DMS 273 (cell line): ENCODE results near the gene ADPRS.

ENCODE experiments used
- DNase-seq: peaks from one replicate; lab custom pipeline; 2025; ENCODE audit not compliant: unreplicated experiment; lab: John Stamatoyannopoulos, UW

The ADPRS gene

DNA sequence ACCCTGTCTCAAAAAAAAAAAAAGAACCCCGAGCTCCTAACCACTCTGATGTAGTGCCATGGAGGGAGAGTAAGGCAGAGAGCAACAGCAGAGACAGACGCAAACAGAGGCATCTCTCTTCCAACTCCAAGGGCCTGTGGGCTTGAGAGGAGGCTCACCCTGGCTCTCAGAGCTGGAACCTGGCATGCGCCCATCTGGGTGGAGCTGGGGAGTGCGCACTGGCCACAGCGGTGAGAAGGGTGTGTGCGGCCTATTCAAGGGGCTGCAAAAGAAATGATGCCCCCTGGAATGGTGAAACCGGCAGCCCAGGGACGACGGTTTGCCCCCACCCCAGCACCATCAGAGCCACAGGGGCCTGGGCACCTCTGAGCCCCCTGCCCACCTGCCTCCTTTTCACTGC is 18.7 kb downstream of the ADPRS start:
- DNase-seq: no peak

- no peak for DNase-seq
These were observed 19.6 kb downstream of the ADPRS start for GRCh38 chr1:36108314-36108713.

GRCh38 chr1:36109041-36109679 is 20.5 kb downstream of the ADPRS start:
- DNase-seq: no peak

DNA sequence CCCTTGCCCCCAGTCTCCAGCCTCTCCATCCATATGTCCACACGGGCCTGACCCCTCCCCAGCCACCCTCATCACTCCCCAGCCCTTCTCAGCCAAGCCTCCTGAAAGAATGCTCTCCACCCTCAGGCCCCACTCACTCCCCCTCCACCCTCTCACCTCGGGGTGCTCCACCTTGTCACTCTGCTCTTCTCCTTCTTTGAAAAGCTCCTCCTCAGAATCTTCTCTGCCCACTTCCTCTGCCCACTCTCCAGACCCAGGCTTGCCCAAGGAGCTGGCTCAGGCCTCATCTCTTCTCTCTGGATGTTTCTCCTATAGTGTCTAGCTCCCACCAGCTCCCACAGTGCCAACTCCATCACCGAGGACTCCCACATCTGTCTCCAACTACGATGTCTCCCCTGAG is 22.5 kb downstream of the ADPRS start:
- no peak for DNase-seq

- DNase-seq: no peak
These were observed 24.1 kb downstream of the ADPRS start for GRCh38 chr1:36112823-36113222.

DNA sequence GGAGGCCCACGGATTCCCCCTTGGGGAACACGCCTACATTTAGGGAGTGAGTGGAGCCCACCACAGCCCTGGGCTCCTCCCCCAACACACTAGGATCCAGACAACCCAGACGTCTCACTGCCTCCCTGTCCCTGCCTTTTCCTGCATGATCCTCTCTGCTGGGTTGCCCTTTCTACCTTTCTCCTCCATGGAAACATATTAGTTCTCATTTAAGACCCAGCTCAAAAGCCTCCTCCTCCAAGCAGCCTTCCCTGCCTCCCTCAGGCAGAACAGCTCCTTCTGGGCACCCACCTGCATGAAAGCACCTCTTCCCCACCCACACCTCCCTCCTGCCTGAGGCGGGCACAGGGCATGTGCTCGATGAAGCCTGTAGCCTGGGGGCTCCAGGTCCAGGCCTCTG is 25.7 kb downstream of the ADPRS start:
- no peak for DNase-seq

DNA sequence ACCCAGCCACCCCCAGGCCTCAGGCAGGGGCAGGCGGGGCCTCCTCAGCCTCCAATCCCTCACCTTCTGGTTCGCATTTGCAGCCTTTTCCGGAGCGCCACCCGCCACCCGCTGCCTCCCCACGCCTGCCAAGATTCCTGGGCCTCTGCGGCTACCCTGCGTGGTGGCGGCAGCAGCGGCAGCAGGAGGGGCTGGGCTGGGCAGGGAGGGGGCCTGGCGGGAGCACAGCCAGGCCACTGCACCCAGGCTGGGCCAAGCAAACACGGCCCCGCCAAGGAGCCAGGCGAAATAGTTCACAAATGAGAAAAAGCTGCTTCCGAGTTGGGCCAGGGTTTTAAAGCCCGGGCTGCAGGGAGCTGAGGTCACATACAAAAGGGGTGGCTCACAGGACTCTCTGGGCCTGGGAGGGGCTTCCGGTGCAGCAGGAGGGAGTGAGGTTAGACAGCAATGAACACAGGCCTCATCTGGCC is 26.5 kb downstream of the ADPRS start:
- peak; percentile 80 for DNase-seq

GRCh38 chr1:36115931-36116330 is 27.2 kb downstream of the ADPRS start:
- DNase-seq: no peak

DNA sequence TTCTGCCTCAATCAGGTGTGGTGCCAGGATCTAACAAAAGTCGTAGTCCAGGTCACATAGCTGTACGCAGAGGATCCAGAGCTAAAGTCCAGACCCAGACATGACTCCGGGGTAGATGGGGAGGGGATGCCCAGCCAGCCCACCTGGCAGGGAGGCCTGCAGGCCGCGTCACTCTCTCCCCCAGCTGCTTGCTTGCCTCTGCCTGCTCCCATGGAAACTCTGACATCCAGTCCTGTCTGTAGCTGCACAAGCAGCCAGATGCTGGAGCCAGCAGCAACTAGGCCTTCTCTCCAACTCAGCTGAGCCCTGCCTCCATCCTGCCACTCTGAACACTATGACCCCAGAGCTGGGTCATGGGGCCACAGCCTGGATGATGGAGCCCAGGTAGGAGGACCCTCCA is 28.2 kb downstream of the ADPRS start:
- DNase-seq: peak; percentile 31

DNA sequence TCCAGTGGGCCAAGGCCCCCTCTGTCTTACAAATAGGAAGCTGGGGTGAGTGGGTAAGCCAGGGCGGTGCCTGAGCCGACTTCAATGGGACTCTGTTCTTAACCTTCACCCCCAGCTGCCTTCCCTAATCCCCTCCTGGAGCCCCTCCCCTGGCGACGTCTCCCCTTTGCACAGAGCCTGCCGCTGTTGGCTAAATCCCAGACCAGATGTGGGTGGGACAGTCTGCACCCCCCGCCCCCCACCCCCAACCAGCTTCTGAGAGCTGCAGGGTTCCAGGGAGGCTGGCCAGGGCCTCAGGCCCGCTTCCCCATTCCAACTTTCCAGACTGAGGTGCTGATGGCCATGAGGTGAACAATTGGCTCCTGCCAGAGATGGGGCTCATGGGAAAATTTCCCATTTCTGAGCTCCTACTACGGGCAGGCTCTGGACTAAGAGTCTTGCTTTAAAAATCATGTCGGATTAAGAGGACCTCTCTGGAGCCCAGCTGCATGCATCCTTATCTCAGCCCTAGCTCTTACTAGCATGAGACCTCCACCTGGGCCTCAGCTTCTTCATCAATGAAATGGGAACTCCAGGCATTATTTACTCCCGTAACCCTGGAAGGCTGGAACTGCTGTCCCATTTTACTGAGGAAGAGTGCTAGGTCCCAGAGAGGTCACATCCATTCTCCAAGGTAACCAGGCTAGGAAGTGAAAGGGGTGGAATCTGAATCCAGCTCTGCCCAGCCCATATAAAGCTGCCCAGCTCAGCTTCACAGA is 29.9 kb downstream of the ADPRS start:
- no peak for DNase-seq

GRCh38 chr1:36119456-36119855 is 30.8 kb downstream of the ADPRS start:
- DNase-seq: no peak

- no peak for DNase-seq
These were observed 33.7 kb downstream of the ADPRS start for GRCh38 chr1:36122062-36123030.

- no peak for DNase-seq
These were observed 34.7 kb downstream of the ADPRS start for GRCh38 chr1:36123356-36123755.

DNA sequence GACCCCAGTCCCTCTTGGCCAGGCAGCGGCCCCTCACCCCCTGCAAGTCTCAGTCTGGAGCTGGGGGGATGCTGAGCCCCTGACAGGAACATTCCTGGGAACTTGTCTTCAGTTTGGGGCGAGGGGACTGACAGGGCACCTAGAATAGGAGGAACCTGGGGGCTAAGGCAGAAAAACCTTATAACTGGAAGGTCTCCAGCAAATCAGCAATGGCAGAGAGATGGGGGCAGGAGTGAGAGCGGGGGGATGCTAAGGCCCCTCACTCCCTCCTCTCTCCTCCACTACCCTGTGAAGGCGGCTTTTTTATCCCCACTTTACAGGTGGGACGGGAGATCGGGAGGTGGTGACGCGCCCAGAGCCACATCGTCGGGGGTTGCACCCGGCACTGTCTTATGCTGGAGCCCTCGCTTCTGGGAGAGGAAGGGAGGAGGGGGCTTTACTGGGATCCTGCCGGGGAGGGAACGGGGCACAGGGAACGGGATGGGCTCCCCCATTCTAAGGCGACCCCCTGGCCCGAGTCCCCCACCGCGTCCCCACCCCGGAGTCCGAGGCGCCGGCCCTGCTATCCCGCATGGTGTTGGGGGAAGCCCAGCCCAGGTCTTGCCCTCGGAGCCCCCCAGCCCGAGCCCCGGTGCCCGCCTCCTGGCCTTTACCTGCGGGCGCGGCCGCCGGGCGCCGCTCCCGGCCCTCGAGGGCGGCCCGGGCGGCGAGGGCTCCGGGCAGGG is 35.9 kb downstream of the ADPRS start:
- DNase-seq: no peak

- DNase-seq: no peak
These were observed 36.7 kb downstream of the ADPRS start, which contains the start of gene COL8A2 for GRCh38 chr1:36125129-36125991. TSS of gene COL8A2 (minus strand) at chr1:36125222. CDS start at chr1:36100242, 24,980 bp downstream.

DNA sequence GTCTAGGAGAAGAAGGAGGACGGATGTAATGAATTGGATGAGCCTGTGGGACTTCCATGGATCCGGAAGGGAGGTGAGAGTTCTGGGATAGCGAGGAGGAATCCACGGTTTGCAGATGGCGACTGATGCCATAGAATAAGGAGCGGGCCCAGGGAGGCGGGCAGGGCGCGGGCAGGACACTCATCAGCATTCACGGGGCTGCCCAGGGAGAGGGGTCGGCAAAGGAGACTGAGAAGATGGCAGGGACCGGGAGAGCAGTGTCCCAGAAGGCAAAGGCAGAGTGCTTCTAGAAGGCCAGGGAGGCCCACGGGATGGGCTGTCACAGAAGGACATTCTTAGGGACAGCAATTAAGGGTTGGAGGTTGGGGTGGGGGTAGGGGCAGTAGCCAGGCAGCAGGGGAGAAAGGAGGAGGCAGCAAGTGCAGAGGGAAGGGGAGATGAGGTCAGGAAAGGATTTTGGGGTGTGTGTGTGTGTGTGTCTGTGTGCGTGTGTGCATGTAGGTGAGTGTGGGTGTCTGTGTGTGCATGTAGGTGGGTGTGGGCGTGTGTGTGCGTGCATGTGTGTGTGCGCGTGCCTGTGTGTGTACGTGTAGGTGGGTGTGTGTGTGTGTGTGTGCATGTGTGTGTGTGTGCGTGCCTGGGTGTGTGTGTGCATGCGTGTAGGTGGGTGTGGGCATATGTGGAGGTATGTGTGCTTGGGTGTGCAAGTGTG is 37.5 kb downstream of the ADPRS start:
- no peak for DNase-seq

DNA sequence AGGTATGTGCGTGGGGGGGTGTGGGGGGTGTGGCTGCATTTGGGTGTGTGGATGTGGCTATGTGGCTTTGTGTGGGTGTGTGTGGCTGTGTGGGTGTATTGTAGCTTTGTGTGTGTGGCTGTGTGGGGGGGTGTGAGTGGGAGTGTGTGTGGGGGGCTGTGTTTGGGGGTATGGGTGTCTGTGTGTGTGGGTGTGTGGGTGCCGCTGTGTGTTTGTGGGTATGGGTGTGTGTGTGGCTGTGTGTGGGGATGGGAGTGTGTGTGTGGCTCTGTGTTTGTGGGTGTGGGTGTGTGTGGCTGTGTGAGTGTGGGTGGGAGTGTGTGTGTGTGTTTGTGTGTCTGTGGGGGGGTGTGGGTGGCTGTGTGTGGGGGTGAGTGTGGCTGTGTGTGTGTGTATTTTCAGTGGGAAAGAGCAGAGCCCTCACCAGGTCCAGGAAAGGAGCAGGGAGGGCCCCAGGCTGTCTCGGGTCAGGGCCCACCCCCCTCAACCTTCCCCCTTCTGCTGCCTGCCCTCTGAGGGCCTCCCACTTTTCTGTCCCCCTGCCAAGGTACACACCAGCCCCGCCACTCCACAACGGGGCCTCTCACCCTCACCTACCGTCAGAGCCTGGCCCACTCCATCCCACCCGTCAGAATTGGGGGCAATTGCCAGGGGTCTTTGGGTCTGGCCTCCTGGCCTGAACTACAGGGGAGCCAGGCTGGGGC is 38.3 kb downstream of the ADPRS start:
- DNase-seq: peak; percentile 37

GRCh38 chr1:36128126-36128904 is 39.6 kb downstream of the ADPRS start:
- DNase-seq: no peak
